ENCODE results near the gene BRS3.

DNA sequence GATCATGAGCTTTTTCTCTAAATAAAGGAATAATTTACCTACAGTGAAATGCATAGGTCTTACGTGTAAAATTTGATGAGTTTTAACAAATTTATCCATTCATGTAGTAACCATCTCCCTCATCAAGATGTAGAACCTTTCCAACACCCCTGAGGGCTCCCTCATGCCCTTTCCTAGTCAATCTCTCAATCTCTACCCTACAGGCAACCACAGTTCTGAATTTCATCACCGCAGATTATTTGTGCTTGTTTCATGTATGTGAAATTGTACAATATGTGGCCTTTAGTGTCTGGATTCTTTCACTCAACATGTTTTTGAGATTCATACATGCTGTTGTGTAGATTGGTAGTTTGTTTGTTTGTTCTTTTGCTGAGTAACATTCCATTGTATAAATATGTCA is 46.4 kb downstream of the BRS3 start:
- TF ChIP-seq, protein P1, sequence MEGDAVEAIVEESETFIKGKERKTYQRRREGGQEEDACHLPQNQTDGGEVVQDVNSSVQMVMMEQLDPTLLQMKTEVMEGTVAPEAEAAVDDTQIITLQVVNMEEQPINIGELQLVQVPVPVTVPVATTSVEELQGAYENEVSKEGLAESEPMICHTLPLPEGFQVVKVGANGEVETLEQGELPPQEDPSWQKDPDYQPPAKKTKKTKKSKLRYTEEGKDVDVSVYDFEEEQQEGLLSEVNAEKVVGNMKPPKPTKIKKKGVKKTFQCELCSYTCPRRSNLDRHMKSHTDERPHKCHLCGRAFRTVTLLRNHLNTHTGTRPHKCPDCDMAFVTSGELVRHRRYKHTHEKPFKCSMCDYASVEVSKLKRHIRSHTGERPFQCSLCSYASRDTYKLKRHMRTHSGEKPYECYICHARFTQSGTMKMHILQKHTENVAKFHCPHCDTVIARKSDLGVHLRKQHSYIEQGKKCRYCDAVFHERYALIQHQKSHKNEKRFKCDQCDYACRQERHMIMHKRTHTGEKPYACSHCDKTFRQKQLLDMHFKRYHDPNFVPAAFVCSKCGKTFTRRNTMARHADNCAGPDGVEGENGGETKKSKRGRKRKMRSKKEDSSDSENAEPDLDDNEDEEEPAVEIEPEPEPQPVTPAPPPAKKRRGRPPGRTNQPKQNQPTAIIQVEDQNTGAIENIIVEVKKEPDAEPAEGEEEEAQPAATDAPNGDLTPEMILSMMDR (IDR thresholded peaks at IDR 0.05): no peak
- TF ChIP-seq POLR2A (IDR thresholded peaks at IDR 0.05) (no peak), POLR2AphosphoS5 (IDR thresholded peaks at IDR 0.05; ENCODE audit: insufficient read depth in 1 of 2, low read depth in 1 of 2) (no peak)

Data from vagina (tissue), 2 donors.